HG02623 (cell line): ENCODE results near the gene USP11.

ENCODE experiments used
- ATAC-seq: cut with Tn5 transposase; IDR thresholded peaks from one replicate; pipeline ENCODE4 v1.9.1; 2021; ENCODE audit warnings: moderate library complexity; ENCODE audit not compliant: unreplicated experiment

USP11 gene

DNA sequence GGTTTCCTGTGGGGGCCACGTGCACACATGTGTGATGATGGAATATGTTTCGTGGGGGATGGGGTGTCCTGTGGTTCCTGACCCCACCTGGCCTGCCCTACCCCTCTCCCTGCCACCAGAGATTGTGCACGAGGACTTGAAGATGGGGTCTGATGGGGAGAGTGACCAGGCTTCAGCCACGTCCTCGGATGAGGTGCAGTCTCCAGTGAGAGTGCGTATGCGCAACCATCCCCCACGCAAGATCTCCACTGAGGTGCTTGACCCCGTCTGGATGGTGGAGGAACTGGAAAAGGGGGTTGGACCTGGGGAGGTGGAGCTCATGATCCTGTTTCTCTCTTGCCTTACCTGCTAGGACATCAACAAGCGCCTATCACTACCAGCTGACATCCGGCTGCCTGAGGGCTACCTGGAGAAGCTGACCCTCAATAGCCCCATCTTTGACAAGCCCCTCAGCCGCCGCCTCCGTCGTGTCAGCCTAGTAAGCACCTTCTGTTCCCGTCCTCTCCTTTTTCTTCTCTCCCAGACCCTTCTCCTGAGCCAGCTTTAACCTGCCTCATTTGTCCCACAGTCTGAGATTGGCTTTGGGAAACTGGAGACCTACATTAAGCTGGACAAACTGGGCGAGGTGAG is 8.4 kb upstream of the USP11 start:
- ATAC-seq: no peak

DNA sequence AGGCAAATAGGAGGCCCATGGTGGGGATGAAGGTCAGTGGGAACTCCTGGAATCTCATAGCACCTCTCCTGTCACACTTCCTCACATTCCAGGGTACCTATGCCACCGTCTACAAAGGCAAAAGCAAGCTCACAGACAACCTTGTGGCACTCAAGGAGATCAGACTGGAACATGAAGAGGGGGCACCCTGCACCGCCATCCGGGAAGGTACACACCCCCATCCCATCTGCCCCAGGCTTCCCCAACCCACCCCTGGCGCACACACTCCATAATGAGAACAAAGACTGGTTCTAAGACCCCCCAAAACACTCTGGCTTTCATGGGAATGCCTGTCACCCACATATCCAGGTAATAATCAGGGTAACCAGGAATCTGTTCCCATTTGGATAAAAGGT is 7.9 kb upstream of the USP11 start:
- no peak for ATAC-seq

DNA sequence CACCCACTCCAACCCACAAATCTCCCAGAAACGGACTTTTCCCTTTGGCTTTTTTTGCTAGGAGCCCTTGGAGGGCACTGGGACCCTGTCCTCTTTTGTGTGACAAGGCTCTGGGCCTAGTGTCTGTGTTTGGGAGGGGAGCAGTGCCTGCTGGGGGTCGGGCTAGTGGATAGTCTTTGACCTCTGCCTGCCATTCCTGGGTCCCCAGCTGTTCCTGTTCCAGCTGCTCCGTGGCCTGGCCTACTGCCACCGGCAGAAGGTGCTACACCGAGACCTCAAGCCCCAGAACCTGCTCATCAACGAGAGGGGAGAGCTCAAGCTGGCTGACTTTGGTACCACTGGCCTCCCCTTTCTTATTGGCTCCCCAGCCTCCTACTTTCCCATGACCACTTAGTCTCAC is 6.7 kb upstream of the USP11 start:
- ATAC-seq: no peak

DNA sequence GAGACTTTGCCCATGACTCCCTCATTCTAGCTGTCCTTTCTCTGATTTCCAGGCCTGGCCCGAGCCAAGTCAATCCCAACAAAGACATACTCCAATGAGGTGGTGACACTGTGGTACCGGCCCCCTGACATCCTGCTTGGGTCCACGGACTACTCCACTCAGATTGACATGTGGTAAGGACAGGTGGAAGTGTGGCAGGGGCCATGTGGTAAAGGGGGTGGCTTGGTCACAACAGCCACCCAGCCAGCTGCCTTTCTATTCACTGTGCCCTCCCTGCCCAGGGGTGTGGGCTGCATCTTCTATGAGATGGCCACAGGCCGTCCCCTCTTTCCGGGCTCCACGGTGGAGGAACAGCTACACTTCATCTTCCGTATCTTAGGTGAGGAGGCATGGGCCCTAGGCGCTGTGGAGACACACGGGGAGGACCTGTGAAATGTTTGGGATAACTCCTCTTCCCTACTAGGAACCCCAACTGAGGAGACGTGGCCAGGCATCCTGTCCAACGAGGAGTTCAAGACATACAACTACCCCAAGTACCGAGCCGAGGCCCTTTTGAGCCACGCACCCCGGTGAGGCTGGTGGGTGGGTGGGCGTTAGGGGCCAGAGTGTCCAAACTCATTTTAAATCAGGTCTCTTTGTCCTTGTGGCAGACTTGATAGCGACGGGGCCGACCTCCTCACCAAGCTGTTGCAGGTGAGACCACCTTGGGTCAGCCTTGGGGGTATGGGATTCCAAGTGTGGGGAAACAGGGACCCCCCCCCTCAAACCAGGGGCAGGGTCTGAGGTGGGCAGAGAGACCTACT is 6.1 kb upstream of the USP11 start:
- ATAC-seq: no peak

DNA sequence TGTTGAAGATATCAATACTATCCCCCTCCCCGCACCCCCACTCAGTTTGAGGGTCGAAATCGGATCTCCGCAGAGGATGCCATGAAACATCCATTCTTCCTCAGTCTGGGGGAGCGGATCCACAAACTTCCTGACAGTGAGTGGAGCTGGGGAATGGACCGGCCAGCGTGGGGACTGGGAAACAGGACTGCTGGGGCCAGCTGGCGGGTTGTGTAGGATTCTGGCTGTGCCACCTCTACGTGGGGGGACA is 5.5 kb upstream of the USP11 start:
- no peak for ATAC-seq

DNA sequence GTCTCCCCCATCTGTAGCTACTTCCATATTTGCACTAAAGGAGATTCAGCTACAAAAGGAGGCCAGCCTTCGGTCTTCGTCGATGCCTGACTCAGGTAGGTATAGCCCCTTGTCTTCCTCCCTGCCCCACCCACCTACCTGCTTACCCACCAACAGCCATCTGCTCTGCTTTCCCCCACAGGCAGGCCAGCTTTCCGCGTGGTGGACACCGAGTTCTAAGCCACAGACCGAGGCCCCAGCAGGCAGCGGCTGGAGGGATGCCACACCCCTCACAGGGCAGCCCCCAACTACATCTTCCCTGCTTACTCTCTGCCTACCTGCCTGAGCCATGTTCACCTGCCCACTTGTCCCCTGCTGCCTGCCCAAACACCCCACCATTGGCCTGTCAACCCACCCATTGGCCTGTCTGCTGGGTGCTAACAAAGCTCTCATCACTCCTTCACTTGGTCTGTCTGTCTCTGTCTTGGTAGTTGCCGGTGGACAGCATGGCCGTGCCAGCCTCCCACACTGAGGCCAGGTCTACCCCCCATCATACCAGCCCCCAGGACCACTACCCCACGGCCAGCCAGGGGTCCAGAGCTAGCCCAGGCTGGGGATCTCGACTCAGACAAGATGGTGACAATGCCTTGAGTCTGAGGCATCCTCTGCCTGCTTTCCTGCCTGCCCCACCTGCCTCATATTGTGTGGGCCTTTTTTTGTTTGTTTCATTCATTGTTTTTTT is 4.1 kb upstream of the USP11 start:
- no peak for ATAC-seq

DNA sequence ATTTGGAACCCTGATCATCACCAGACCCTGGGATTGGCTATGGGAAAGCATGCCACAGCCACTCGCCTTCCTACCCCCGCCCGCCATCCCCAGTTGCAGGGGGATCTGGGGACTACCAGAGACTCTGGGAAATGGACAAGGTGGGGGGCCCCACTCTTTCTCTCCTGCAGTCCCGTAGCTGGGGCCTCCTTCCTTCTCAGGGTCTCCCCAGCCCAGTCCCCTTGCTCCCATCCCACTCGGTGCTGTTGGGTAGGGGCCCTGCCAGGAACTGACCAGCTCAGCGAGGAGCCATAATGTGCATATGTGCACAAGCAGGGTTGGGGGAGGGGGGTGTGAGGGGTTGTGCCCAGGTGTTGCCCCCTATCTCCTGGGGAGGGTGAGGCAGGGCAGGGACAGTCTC is 3.4 kb upstream of the USP11 start:
- no peak for ATAC-seq

DNA sequence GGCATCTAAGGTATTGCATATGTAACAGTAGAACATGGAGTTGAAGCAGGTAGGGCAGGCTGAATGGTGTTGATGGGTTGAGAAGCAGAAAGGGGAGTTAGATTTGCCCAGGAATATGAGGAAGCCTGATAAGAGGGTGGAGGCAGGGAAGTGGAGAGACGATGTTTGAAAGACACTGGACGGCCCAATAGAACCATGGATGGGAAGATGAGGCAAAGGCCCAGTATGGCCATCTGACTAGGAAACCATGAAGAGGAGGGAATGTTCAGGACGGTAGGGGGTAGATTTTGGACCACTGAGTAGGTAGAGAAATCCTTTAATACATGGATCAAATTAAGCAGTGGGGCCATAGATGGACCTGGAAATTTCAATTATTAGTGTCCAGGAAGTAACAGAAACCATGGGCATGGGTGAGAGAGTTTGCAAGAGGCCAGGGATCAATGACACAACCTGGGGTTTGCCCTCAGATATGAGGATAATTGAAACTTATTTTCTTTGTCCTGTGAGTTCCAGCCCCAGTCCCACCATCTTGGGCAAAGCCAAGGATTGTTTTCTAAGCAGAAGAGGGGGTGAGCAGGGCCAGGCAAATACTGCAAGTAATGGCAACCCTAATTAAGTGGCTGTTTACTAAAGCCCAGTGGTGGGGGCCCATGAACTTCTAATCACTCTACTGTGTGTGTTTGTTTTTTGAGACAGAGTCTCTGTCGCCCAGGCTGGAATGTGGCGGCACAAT is 2.5 kb upstream of the USP11 start:
- no peak for ATAC-seq

DNA sequence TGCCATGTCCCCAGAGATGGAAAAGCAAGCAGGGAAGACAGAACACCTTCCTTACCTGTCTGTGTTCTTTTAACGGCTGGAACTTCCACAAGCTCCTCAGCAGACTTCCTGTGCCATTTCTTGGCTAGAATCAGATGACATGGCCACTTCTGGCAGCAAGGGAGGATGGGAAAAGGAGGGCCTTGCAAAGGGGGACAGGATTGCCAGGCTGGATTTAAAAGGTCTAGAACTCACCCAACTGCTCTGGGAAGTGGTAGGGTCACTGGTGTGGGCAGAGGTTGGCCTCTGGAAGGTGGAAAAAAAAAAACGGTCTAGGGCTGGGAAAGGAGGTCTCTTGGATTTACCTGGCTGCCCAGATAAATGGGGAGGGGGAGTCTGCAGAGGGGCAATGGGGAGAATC is 1.6 kb upstream of the USP11 start:
- no peak for ATAC-seq

DNA sequence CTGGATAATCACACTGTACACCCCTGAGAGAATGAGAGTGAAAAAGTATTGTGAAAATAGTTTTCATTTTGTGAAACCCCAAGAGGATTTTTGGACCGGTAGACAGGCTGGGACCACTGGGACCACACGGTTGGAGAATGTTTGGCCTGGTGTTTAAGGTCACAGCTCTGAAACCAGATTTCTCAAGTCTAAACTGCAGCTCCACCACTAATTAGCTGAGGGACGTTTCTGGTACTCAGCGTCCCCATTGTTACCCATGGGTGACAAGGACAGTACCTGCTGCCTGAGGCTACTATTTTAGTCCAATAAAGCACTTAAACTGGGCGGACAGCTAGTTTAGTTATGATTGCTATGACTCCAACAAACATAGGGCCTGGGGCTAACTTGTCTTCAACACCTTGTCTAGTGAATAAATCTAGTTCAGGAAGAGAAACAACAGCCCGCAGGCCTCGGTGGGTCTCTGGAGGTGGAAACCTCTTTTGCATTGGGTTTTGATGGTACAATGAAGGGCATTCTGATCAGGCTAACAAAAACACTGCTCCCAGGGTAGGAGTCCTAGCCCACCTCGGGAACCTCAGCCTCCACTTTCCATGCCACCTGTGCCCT is 509 bp upstream of the USP11 start:
- ATAC-seq: no peak

DNA sequence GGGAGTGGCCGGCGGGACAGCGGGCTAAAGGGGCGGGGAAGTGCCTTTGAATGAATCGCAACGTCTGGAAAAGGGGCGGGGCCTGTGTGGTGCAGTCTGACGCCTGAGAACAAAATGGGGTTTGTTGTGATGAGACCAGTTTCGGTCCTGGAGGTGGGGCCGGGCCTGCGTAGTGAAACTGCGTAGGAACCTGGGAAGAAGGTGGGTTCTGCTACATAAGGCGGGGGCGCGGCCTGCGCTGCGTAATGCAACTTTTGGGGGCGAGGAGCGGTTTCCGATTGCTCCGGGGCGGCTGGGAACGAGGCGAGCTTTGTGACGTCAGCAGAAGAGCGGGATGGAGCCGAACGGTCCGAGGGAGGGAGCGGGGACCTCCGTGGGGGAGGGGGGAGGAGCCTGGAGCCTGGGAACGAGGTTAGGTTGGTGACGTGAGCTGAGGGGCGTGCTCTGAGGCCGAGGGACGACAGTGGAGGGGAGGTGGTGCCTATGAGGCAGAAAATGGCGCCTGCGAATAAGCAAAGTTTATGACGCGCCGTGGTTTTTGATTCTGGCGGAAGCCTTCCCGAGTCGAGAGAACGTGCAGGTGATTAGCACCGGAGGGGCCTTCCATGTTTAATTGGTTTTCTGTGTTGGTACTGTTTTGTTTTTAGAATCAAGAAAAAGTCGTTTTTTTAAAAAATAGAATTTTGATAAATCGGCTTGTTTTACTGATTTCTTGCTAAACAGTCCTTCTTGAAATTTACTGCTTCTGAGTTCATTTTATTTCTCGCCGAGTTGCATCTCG is 714 bp downstream of the USP11 start:
- ATAC-seq: peak; percentile 87

DNA sequence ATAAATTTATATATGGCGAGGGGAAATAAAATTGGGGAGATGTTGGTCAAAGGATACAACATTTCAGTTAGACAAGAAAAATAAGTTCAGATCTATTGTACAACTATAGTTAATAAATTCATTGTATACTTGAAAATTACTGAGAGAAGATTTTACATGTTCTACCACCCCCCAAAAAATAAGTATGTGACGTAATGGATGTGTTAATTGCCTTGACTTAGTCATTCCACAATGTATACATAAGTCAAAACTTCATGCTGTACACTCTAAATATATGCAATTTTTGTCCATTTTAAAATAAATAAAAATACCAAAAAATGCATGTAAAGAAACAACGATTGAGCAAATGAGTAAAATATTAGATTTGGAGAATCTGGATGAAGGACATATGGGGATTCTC is 1.8 kb downstream of the USP11 start:
- ATAC-seq: no peak

DNA sequence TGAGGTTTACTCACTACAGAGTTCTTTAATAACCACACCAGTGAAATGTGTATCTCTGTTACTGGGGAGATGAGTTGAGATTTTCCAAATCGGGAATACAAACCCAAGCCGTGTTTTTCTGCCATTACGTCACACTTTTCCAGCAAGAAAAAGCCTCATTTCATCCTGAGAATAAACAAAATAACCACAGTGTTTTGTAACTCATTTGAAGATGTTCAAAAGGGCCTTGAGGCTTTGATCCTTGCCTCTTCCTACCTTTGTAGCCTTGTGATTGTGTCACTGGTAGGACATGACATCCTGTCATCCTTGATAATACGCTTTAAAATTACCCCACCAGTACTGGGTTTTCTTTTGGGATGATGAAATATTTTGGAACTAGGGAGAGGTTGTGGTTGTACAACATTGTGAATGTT is 2.9 kb downstream of the USP11 start:
- ATAC-seq: no peak

DNA sequence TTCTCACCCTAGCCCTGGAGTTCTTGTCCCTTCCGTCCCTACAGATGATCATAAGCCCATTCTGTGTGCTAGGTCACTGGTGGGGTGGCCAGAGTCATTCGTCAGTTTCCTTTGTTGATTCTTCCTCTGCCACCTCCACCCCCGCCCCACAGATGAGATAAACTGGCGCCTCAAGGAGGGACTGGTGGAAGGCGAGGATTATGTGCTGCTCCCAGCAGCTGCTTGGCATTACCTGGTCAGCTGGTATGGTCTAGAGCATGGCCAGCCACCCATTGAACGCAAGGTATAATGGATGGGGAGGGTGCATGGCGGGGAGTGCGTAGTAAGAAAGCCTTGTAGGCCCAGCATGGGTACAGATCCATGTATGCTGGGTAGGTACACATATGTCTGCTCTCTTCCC is 6.4 kb downstream of the USP11 start:
- no peak for ATAC-seq

DNA sequence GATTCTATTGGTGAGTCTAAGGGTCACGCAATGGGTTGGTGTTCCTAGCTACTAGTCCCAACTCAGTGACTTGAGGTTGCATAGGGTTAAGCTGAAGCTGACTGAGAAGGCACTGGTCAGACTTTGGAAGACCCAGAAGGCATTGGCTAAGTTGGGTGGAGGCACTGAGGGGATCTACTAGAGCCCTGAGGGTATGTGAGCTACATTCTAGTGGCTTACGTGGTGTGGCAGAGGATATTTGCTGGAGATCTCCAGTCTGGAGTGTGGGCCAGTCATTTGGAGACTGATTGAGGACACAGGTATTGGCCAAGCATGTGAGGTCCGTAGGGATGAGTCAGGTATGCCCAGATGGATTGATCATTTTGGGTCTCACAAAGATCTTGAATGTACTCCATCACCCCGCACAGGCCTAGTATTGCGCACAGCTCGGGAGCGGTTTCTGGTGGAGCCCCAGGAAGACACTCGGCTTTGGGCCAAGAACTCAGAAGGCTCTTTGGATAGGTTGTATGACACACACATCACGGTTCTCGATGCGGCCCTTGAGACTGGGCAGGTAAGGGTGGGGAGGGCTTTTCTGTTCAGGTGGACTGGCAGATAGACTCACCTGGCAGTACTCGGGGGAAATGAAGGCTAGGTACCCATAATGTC is 7.2 kb downstream of the USP11 start:
- ATAC-seq: no peak

DNA sequence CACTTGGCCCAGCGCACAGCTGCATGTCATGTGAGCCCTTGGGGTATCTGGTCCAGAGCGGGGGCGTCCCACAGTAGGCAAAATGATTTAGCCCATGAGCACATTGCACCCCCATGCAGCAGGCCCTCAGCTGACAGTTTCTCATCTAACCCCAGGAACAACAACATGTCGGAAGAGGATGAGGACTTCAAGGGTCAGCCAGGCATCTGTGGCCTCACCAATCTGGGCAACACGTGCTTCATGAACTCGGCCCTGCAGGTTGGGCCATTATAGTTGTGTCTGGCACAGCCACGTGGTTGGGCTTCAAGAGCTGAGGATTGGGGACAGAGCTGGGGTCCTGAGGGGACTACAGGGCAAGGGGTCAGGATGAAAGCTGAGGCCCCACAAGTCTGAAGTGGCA is 7.8 kb downstream of the USP11 start:
- no peak for ATAC-seq

DNA sequence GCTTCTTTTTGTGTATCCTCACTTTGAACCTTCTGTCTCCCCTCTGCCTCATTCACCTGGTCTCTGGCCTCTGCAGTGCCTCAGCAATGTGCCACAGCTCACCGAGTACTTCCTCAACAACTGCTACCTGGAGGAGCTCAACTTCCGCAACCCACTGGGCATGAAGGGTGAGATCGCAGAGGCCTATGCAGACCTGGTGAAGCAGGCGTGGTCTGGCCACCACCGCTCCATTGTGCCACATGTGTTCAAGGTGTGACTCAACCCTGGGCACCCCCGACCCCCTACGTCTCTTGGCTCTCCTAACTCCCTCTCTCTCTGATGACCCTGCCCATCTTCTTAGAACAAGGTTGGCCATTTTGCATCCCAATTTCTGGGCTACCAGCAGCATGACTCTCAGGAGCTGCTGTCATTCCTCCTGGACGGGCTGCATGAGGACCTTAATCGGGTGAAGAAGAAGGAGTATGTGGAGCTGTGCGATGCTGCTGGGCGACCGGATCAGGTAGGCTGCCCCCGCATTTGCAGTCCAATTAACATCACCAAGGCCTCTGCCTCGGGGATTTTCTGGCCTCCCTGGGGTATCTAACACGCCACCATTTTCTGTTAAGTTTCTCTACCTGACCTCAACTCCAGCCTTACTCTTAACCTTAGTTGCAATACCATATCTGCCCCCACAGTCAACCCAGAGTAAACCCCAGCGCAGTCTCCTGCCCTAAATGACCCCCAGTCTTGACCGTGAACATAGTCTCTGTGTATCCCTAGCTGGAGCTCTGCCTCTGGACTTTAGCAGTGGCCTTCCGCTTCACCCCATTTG is 8.6 kb downstream of the USP11 start:
- ATAC-seq: no peak

DNA sequence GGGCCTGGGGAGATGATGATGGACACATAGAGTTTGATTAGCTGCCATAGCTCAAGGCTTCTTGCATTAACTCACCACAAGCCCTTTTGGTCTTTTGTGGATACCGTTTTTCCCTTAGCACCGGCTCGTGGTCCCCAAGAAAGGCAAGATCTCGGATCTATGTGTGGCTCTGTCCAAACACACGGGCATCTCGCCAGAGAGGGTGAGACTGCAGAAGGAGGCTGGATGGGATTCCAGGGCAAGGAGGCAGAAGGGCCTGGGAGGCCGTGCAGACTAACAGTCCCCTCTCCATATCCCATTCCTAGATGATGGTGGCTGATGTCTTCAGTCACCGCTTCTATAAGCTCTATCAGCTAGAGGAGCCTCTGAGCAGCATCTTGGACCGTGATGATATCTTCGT is 9.5 kb downstream of the USP11 start:
- no peak for ATAC-seq

DNA sequence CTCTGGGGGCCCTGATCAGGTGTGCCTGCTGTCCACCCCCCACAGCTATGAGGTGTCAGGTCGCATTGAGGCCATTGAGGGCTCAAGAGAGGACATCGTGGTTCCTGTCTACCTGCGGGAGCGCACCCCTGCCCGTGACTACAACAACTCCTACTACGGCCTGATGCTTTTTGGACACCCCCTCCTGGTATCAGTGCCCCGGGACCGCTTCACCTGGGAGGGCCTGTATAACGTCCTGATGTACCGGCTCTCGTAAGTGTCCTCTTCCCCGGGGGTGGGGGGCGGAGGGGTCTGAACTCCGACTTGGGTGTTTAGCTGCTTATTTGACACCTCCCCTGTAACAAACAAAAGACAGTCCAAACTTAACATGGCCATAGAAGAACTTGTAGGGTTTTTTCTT is 10.5 kb downstream of the USP11 start:
- no peak for ATAC-seq
